Mesothelial cell of epicardium (in vitro differentiated cells): ENCODE measurements around the gene DLK1. TPM values are rescaled to one million over a fixed set of nuclear protein-coding genes. Genes with fewer than 3 reads are reported as not detected.
A peak's percentile ranks its signal among the peaks of the same experiment; 100 is the strongest.

Experiments
- DNase-seq, 2 experiments: peaks; one replicate each; pipeline ENCODE4 v3.0.0; 2021; ENCODE audit warnings: low spot score in 2 of 2; ENCODE audit not compliant: unreplicated experiment in 2 of 2
- H3K27ac Mint-ChIP-seq: 2 replicates; pipeline ENCODE4 v1.8.0; 2021; ENCODE audit warnings: mixed read lengths
- H3K27me3 Mint-ChIP-seq: 2 replicates; pipeline ENCODE4 v1.8.0; 2021; ENCODE audit warnings: low read depth, mixed read lengths
- H3K36me3 Mint-ChIP-seq: 2 replicates; pipeline ENCODE4 v1.8.0; 2021; ENCODE audit warnings: mixed read lengths
- H3K4me1 Mint-ChIP-seq: 2 replicates; pipeline ENCODE4 v1.8.0; 2021; ENCODE audit warnings: mixed read lengths
- H3K4me3 Mint-ChIP-seq: 2 replicates; pipeline ENCODE4 v1.8.0; 2021; ENCODE audit warnings: mild to moderate bottlenecking, moderate library complexity, mixed read lengths
- H3K9me3 Mint-ChIP-seq: 2 replicates; pipeline ENCODE4 v1.8.0; 2021; ENCODE audit warnings: mixed read lengths
- CTCF ChIP-seq: fragments of 200-600 bp; sonication (generic); IDR thresholded peaks from one replicate; pipeline ENCODE4 v1.5.0; 2021; ENCODE audit warnings: antibody characterized with exemption; ENCODE audit not compliant: unreplicated experiment
- total RNA-seq: library from RNA; stranded (reverse); gene quantifications from 3 replicates; pipeline ENCODE4 v1.2.1, GENCODE V29; 2021

The DLK1 gene
- 958 to 1,165 TPM (median 1,080 TPM) in 3 replicates for total RNA-seq

- H3K27ac Mint-ChIP-seq: peak within 1 kb of the TSS; percentile 6
- H3K4me1 Mint-ChIP-seq: peaks cover 58% of the 10 kb centered on the region
Measured at GRCh38 chr14:100726550-100727085, at the start of gene DLK1. Gene DLK1, plus strand, starts transcription at chr14:100726892. Its CDS starts 177 bp downstream, at chr14:100727069.

GRCh38 chr14:100677152-100677551, 49.5 kb upstream of the DLK1 start:
- no peak overlapping the region for H3K4me3 Mint-ChIP-seq
- H3K27ac Mint-ChIP-seq: peak overlapping the region; percentile 88
- H3K9me3 Mint-ChIP-seq: no peaks in the 10 kb centered on the region
- TF ChIP-seq CTCF: no peak
- DNase-seq: no peak
- peaks cover 80% of the 10 kb centered on the region for H3K4me1 Mint-ChIP-seq
- H3K36me3 Mint-ChIP-seq: no peaks in the 10 kb centered on the region
- peaks cover 17% of the 10 kb centered on the region for H3K27me3 Mint-ChIP-seq

More at GRCh38 chr14:100726550-100727085, at the start of gene DLK1:
- TF ChIP-seq CTCF: no peak
- Mint-ChIP-seq H3K4me3 (peak within 1 kb of the TSS; percentile 75), H3K36me3 (no peaks in the 10 kb centered on the region), H3K9me3 (no peaks in the 10 kb centered on the region), H3K27me3 (peaks cover 54% of the 10 kb centered on the region)
- DNase-seq: peak in 1 of 2 experiments; percentile 57

- Mint-ChIP-seq H3K27me3 (peaks cover 13% of the 10 kb centered on the region), H3K4me3 (no peak overlapping the region), H3K4me1 (peaks cover 76% of the 10 kb centered on the region), H3K27ac (peak overlapping the region; percentile 92), H3K36me3 (no peaks in the 10 kb centered on the region), H3K9me3 (no peaks in the 10 kb centered on the region)
- TF ChIP-seq CTCF: no peak
- peak; percentile 52 to 82 for DNase-seq
Measured at GRCh38 chr14:100677554-100678468, 48.9 kb upstream of the DLK1 start.

GRCh38 chr14:100678469-100678828, 48.2 kb upstream of the DLK1 start:
- no peak for TF ChIP-seq CTCF
- peaks cover 70% of the 10 kb centered on the region for H3K4me1 Mint-ChIP-seq

GRCh38 chr14:100679153-100679552, 47.5 kb upstream of the DLK1 start:
- peaks cover 72% of the 10 kb centered on the region for H3K4me1 Mint-ChIP-seq
- no peaks in the 10 kb centered on the region for H3K36me3 Mint-ChIP-seq
- TF ChIP-seq CTCF: no peak
- H3K27ac Mint-ChIP-seq: peak overlapping the region; percentile 92
- H3K9me3 Mint-ChIP-seq: no peaks in the 10 kb centered on the region
- no peak overlapping the region for H3K4me3 Mint-ChIP-seq
- no peak for DNase-seq
- peaks cover 4% of the 10 kb centered on the region for H3K27me3 Mint-ChIP-seq

More at GRCh38 chr14:100678469-100678828, 48.2 kb upstream of the DLK1 start:
- peak; percentile 56 to 72 for DNase-seq
- Mint-ChIP-seq H3K36me3 (no peaks in the 10 kb centered on the region), H3K27ac (peak overlapping the region; percentile 92), H3K27me3 (peaks cover 8% of the 10 kb centered on the region), H3K9me3 (no peaks in the 10 kb centered on the region), H3K4me3 (no peak overlapping the region)
